ENCODE measurements around the gene ABCC2.
"Not testable (repeated sequence)": the region's sequence is repeated elsewhere in the genome, so short reads cannot be mapped to it uniquely, and the experiment has no call there.

Gene ABCC2

DNA sequence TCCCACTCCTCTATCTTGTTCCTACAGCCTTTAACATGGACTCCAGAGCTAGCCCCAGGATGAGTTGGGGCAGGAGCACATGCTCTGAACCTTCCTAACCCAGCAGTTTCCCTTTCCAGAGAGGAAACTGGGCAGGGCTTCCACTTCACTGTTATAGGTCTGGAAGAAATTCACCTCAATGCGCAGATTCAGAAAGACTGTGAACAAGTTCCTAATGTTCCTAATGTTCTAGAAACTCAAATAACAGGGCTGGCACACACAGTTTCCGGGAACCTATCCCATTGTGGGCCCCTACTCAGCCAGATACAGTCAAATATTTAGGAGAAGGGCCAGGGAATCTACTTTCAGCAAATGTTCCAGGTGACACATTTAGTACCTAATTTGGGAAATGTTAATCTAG, 29.7 kb downstream of the ABCC2 start:
- ATAC-seq = no peak
- no peaks in the 10 kb centered on the region for H3K27me3 Mint-ChIP-seq
- H3K4me3 Mint-ChIP-seq = no peak overlapping the region
- peaks cover 16% of the 10 kb centered on the region for H3K36me3 Mint-ChIP-seq
- no peaks in the 10 kb centered on the region for H3K4me1 Mint-ChIP-seq
- no peak overlapping the region for H3K27ac Mint-ChIP-seq
- no peaks in the 10 kb centered on the region for H3K9me3 Mint-ChIP-seq

DNA sequence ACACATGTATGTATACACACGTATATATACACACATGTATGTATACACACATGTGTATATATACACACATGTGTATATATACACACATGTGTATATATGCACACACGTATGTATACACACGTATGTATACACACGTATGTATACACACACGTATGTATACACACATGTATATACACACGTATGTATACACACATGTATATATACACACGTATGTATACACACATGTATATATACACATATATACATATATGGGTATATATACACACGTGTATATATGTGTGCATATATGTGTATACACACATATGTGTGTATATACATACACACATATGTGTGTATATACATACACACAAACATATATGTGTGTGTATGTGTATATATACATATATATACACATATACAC, 31.7 kb downstream of the ABCC2 start:
- no peaks in the 10 kb centered on the region for H3K4me1 Mint-ChIP-seq
- ATAC-seq = no peak
- H3K27me3 Mint-ChIP-seq = no peaks in the 10 kb centered on the region
- H3K4me3 Mint-ChIP-seq = no peak overlapping the region
- H3K36me3 Mint-ChIP-seq = peaks cover 15% of the 10 kb centered on the region
- no peak overlapping the region for H3K27ac Mint-ChIP-seq
- no peaks in the 10 kb centered on the region for H3K9me3 Mint-ChIP-seq

DNA sequence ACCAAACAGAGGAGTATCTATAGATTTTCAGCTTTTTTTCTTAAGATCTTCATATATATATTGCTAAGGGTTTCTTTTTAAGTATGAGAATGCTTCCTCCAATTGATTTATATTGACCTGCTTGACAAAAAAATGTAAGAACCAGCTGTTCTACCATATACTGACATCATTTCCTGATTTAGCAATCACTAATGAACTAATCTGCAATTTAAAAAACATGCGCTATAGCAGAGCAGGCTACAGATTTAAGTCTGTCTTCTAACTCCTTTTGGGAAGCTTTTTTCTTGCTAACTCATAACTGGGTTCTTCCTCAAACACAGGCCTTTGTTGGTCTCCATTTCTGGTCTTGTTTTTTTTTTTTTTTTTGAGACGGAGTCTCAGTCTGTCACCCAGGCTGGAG, 33.2 kb downstream of the ABCC2 start:
- ATAC-seq = no peak
- no peaks in the 10 kb centered on the region for H3K27me3 Mint-ChIP-seq
- H3K4me3 Mint-ChIP-seq = no peak overlapping the region
- no peak overlapping the region for H3K27ac Mint-ChIP-seq
- H3K4me1 Mint-ChIP-seq = no peaks in the 10 kb centered on the region
- no peaks in the 10 kb centered on the region for H3K9me3 Mint-ChIP-seq
- H3K36me3 Mint-ChIP-seq = peaks cover 11% of the 10 kb centered on the region

DNA sequence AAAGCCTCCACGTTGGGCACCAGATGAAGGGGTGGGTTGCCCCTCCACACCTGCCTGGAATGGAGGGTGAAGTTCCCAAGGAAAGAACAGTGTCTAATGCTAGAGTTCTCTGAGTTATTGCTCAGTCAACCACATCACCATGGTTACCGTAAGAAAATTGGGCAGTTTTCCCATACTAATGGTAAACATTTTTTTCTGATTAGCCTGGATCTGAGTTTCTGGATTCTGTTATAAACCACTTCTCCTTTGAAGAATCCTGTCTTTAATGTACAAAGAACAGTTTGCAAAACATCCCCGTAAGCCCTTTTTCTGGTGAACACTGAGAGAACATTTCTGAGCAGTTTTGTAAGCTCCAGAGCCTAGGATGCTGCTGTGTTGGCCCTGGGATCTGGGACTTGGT, 45.5 kb downstream of the ABCC2 start:
- Mint-ChIP-seq H3K27ac (no peak overlapping the region), H3K36me3 (peaks cover 23% of the 10 kb centered on the region), H3K27me3 (no peaks in the 10 kb centered on the region), H3K9me3 (peaks cover 8% of the 10 kb centered on the region), H3K4me3 (no peak overlapping the region), H3K4me1 (no peaks in the 10 kb centered on the region)
- ATAC-seq = no peak

DNA sequence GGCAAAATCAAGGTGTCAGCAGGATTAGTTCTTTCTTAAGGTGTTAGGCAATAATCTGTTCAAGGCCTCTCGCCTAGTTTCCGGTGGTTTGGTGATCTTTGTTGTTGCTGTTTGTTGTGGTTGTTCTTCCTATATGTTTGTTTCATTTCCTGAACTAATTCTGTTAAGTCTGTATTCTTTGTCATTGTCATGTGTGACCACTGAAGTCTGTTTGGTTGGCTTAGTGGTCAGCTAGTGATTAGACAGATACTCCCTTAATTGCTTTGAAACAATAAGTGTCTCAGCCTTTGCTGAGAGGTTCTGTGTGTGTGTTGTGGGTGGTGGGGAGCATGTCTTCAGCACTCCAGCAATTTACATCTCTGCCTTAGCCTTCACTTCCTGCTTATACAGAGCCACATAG, 46.0 kb downstream of the ABCC2 start:
- H3K9me3 Mint-ChIP-seq = peaks cover 8% of the 10 kb centered on the region

DNA sequence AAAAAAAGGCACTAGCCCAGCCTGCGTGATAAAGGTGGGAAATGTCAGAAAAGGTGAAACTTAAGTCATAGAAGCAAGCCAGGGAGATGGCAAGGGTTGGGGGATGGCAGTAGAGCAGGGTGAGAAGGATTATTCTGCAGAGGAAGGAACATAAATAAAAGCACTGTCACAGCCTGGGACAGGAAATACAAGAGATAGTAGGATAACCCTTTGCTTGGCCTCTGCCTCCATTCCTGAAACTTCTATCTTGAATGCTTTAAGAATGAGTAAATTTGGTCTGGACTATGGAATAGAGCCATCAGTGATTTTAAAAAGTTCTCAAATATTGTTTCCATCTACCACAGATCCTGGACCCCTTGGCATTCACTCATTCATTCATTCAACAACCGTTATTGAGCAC, 50.0 kb downstream of the ABCC2 start:
- H3K9me3 Mint-ChIP-seq = peaks cover 8% of the 10 kb centered on the region
- H3K27ac Mint-ChIP-seq = no peak overlapping the region
- no peaks in the 10 kb centered on the region for H3K4me1 Mint-ChIP-seq
- ATAC-seq = no peak
- no peak overlapping the region for H3K4me3 Mint-ChIP-seq
- peaks cover 23% of the 10 kb centered on the region for H3K36me3 Mint-ChIP-seq
- H3K27me3 Mint-ChIP-seq = no peaks in the 10 kb centered on the region

More for the DNA sequence above, 46.0 kb downstream of the ABCC2 start:
- no peak for ATAC-seq
- H3K4me1 Mint-ChIP-seq = no peaks in the 10 kb centered on the region
- peaks cover 23% of the 10 kb centered on the region for H3K36me3 Mint-ChIP-seq
- no peaks in the 10 kb centered on the region for H3K27me3 Mint-ChIP-seq
- no peak overlapping the region for H3K27ac Mint-ChIP-seq
- H3K4me3 Mint-ChIP-seq = no peak overlapping the region

DNA sequence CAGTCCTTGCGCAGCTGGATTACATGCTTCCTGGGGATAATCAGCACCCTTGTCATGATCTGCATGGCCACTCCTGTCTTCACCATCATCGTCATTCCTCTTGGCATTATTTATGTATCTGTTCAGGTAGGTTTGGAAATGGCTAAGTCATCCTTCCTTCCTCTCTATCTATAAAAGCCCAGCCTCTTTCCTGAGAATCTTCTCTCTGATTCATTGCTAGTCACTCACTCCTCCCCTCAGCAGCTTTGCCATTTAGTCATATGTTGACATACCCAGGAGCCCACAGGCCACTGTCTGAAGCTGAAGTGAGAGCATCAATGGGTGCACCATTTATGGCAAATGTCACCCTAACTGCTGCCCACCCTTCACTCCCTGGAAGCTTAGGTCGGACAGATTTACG, 52.0 kb downstream of the ABCC2 start:
- Mint-ChIP-seq H3K36me3 (peaks cover 15% of the 10 kb centered on the region), H3K4me1 (no peaks in the 10 kb centered on the region), H3K9me3 (no peaks in the 10 kb centered on the region)

DNA sequence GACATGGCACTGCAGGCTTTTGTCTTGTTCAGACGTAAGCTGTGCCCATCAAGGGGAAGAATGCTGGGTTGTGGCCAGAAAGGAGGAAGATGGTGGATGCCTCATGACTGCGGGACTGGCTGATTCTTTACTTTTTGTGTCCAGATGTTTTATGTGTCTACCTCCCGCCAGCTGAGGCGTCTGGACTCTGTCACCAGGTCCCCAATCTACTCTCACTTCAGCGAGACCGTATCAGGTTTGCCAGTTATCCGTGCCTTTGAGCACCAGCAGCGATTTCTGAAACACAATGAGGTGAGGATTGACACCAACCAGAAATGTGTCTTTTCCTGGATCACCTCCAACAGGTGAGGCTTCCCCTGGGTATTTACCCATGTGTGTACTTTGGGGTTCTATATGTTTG, 53.5 kb downstream of the ABCC2 start:
- H3K9me3 Mint-ChIP-seq = no peaks in the 10 kb centered on the region
- no peak overlapping the region for H3K4me3 Mint-ChIP-seq
- ATAC-seq = peak; percentile 39
- H3K36me3 Mint-ChIP-seq = peaks cover 5% of the 10 kb centered on the region
- no peaks in the 10 kb centered on the region for H3K27me3 Mint-ChIP-seq
- no peaks in the 10 kb centered on the region for H3K4me1 Mint-ChIP-seq
- no peak overlapping the region for H3K27ac Mint-ChIP-seq

More for the DNA sequence above, 52.0 kb downstream of the ABCC2 start:
- no peak overlapping the region for H3K27ac Mint-ChIP-seq
- H3K4me3 Mint-ChIP-seq = no peak overlapping the region
- H3K27me3 Mint-ChIP-seq = no peaks in the 10 kb centered on the region
- no peak for ATAC-seq

DNA sequence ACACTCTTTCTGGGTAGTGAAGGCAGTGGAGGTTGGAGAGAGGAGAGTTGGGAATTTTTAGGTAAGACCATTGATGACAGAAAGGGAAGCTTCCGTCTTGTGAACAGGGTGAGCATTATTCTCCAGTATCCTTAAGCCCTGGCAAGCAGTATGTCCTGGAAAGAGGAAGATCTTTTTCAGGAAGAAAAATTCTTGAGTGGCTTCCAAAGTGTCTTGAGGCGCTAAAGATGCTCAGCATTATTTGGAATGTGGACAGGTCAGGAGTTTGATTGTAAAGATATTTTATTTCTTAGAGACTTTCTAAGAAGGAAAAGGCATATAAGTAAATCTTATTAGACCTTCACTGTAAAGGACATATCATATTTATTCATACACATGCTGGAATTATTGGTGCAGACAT, 54.3 kb downstream of the ABCC2 start:
- no peak overlapping the region for H3K4me3 Mint-ChIP-seq
- no peaks in the 10 kb centered on the region for H3K9me3 Mint-ChIP-seq
- no peaks in the 10 kb centered on the region for H3K36me3 Mint-ChIP-seq
- H3K27me3 Mint-ChIP-seq = no peaks in the 10 kb centered on the region
- no peaks in the 10 kb centered on the region for H3K4me1 Mint-ChIP-seq
- no peak overlapping the region for H3K27ac Mint-ChIP-seq
- ATAC-seq = no peak

DNA sequence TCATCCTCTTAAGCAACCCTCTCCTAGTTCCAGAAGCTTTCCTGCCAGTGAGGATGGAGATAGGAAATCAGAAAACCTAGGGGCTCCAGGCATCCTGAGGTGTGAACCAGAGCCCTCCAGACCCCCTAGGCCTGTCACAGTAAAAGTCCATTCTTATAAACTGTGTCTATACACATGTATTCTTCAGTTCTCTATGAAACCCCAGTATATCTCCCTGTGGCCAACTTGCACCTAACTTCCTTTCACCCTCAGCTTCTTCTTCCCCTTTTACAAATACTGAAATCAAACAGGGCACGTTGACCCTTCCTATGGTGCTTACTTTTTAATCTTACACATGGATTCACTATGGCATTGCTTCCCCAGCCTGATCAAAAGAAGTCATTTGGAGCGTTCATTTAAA, 58.4 kb downstream of the ABCC2 start:
- H3K9me3 Mint-ChIP-seq, H3K27me3 Mint-ChIP-seq, H3K4me1 Mint-ChIP-seq, H3K4me3 Mint-ChIP-seq, H3K36me3 Mint-ChIP-seq, H3K27ac Mint-ChIP-seq: not testable (repeated sequence)
- ATAC-seq = peak; percentile 50

DNA sequence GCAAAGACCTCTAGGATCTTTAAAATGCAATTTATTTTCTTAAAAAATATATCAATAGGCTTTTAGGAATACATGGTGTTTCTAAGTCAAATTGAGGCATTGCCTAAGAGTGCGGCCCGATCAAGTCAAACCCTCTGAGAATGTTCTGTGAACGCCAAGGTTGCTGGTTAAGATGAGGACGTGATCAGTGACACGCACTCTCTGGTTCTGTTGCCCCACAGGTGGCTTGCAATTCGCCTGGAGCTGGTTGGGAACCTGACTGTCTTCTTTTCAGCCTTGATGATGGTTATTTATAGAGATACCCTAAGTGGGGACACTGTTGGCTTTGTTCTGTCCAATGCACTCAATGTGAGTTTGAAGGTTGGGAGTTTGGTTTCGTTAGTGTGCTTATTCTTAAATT, 59.3 kb downstream of the ABCC2 start:
- no peak overlapping the region for H3K4me3 Mint-ChIP-seq

DNA sequence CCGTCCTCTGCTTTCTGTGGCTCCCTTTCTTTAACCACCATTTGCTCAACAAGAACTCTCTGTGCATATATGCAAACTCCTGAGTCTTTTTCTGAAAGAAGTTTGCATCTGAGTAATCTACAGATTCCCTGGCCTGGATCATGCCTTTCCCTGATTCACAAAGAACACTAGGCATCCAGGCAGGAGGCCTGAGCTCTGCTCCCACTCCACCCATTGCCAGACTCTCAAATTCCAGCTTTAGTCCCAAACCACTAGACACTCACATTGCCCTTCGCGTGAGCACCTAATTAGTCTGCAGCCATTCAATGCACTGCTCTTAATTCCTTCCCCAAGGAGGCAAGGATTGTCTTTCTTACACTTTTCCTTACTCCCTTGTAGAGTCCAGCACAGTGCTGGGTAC, 60.9 kb downstream of the ABCC2 start:
- Mint-ChIP-seq H3K4me3 (no peak overlapping the region), H3K4me1 (peaks cover 10% of the 10 kb centered on the region), H3K36me3 (no peaks in the 10 kb centered on the region), H3K9me3 (no peaks in the 10 kb centered on the region), H3K27ac (no peak overlapping the region), H3K27me3 (no peaks in the 10 kb centered on the region)
- ATAC-seq = no peak

More for the DNA sequence above, 59.3 kb downstream of the ABCC2 start:
- Mint-ChIP-seq H3K27me3 (no peaks in the 10 kb centered on the region), H3K27ac (no peak overlapping the region), H3K36me3 (no peaks in the 10 kb centered on the region), H3K4me1 (peaks cover 10% of the 10 kb centered on the region), H3K9me3 (no peaks in the 10 kb centered on the region)
- no peak for ATAC-seq

DNA sequence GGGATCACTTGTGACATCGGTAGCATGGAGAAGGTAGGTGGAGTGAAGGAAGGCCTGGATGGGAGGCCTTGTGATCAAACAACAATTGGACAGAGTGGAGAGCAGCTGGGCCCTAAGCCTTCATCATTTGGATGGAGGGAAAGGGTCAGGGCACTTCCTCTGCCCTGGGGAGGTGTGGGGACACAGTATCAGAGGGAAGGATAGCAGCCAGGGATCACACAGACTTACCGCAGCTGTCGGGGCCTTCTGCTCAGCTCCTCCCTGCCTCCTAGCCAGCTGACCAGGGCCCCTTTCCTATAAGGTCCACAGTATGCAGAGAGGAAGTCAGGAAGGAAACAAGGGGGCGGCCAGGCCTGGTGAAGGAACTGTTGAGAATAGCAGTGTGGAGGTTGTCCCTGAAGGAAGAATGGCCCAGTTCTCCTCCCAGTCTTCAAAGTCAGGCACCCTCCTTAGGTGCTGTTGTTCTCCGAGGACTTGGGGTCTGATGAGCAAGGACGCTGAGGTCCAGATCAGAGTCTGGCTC, 62.1 kb downstream of the ABCC2 start:
- no peak overlapping the region for H3K27ac Mint-ChIP-seq

DNA sequence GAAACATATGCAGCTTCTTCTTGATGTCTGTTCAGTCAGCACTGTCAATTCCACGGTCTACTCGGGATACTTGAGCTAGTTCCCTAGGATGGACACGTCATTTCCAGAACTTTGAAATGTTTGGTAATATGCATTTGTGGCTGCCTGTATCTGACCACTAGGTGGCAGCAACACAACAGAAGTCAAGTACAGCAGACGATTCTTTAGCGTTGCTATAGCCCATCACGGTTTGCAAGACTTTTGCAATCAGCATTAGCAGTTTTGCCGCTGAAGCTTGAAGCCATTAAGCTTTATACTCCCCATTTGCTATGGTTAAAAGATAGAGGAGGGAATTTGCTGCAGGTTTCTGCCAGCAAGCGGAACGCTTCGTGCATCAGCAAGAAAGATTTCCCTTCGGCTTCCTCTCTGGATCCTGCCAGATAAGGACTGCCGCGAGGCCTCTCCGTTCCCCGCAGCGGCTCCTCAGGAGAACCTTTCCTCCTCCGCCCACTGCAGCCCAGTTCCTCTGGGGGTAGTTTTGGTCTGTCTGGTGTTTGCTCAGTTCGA, 63.5 kb downstream of the ABCC2 start:
- peak; percentile 85 for ATAC-seq
- no peaks in the 10 kb centered on the region for H3K9me3 Mint-ChIP-seq
- H3K4me3 Mint-ChIP-seq = peak overlapping the region; percentile 8
- H3K27ac Mint-ChIP-seq = no peak overlapping the region
- no peaks in the 10 kb centered on the region for H3K36me3 Mint-ChIP-seq
- peaks cover 10% of the 10 kb centered on the region for H3K4me1 Mint-ChIP-seq
- no peaks in the 10 kb centered on the region for H3K27me3 Mint-ChIP-seq

More for the DNA sequence above, 62.1 kb downstream of the ABCC2 start:
- Mint-ChIP-seq H3K4me1 (peaks cover 10% of the 10 kb centered on the region), H3K36me3 (no peaks in the 10 kb centered on the region), H3K4me3 (no peak overlapping the region), H3K27me3 (no peaks in the 10 kb centered on the region), H3K9me3 (no peaks in the 10 kb centered on the region)
- ATAC-seq = no peak

DNA sequence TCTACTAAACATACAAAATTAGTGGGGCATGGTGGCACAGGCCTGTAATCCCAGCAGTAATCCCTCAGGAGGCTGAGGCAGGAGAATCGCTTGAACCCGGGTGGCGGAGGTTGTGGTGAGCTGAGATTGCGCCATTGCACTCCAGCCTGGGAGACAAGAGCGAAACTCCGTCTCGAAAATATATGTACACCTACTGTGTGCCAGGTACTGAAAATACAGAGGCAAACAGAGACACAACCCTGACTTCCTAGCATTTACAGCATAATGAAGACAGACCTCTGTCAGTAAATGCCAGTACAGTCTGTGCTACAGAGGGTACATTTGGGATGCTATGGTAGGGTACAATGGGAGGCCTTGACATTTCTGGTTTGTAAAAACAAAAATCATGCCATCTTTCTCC, 66.6 kb downstream of the ABCC2 start:
- Mint-ChIP-seq H3K27me3 (no peaks in the 10 kb centered on the region), H3K36me3 (peaks cover 15% of the 10 kb centered on the region), H3K4me1 (peaks cover 10% of the 10 kb centered on the region), H3K4me3 (no peak overlapping the region), H3K27ac (no peak overlapping the region), H3K9me3 (no peaks in the 10 kb centered on the region)
- ATAC-seq = no peak

DNA sequence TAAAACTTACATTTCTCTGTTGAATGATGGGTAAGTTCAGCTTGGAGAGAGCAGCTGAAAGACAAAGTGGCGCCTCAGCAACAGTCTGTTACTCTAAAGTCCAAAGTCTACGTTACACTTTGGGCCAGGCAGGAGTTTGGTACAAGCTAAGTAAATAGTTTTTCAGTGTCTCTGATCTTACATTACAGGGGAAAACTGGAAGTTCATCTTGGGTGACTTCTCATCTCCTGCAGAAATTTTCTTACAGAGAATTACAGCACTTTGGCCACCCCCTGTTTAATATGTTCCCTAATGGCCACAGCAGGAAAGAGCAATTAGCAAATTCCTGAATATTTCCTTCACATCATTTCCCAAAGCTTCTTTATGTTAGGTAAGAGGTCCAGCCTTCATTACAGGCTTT, 67.1 kb downstream of the ABCC2 start:
- Mint-ChIP-seq H3K27ac (no peak overlapping the region), H3K27me3 (no peaks in the 10 kb centered on the region), H3K9me3 (no peaks in the 10 kb centered on the region), H3K36me3 (peaks cover 15% of the 10 kb centered on the region), H3K4me3 (no peak overlapping the region), H3K4me1 (peaks cover 10% of the 10 kb centered on the region)
- ATAC-seq = no peak

All from stimulated activated memory B cell treated with anti-CD40 and anti-IgM and Interleukin-4, amounts not matched to agents 10 μg/mL and 1 μg/mL and 100 μg/mL, for 72 hours (primary cell).